GM18951 (cell line): ENCODE data around the gene SURF6.
"Not testable (repeated sequence)": the region's sequence is repeated elsewhere in the genome, so short reads cannot be mapped to it uniquely, and the experiment has no call there.

Experiments
- POLR2A ChIP-seq: IDR thresholded peaks from 4 replicates; pipeline ENCODE4 v1.6.1; 2011; ENCODE audit warnings: mild to moderate bottlenecking; ENCODE audit not compliant: insufficient read length, insufficient read depth; ENCODE audit errors: extremely low read depth
- in situ Hi-C: fragments of 300-500 bp; cut with MboI; formaldehyde crosslinking; loops from one replicate; pipeline ENCODE4 v1.12.0; 2022; ENCODE audit warnings: low sequenced_read_pairs, mixed read lengths, inconsistent platforms; ENCODE audit not compliant: unreplicated experiment

Gene SURF6

GRCh38 chr9:133322701-133323100, 13.3 kb downstream of the SURF6 start:
- TF ChIP-seq POLR2A = no peak
- in situ Hi-C loops = no loop called here

DNA sequence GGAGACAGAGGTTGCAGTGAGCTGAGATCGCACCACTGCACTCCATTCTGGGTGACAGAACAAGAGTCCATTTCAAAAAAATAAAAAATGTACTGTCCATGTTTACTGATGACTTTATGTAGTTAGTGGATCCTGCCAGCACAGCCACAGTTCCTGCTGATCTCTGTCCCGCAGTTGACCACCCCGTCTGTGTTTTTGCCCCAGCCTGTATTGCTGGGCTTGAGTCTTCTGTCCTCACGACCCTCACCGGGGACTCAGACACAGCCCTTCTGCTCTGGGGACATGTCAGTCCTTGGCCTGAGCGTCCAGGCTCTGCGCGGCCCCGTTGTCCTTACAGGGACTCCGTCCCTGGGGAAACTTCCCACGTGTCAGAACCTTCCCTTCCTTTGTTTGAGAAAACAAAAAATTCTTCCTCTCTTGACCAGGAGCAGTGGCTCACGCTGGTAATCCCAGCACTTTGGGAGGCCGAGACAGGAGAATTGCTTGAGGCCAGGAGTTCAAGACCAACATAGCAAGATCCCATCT, 14.5 kb downstream of the SURF6 start:
- in situ Hi-C loops = no loop called here
- no peak for TF ChIP-seq POLR2A

- no peak for TF ChIP-seq POLR2A
- in situ Hi-C loops = no loop called here
These were observed 15.5 kb downstream of the SURF6 start for GRCh38 chr9:133320421-133320881.

DNA sequence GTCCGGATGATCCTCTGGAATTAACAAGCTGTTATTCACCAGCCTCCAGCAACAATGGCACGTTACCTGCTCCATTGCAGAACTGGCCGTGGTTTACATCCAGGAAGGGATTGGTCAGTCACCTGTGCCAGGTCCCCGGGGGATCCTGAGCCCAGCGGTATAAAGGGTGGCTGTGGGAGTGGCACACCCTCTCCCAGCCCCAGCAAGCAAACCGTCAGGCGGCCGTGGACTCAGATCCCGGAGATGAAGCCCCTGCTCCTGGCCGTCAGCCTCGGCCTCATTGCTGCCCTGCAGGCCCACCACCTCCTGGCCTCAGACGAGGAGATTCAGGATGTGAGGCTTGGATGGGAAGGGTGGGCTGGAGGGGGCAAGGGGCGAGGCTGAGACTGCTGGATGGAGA, 18.4 kb downstream of the SURF6 start:
- in situ Hi-C loops = not testable (repeated sequence)

GRCh38 chr9:133315997-133316396, 20.0 kb downstream of the SURF6 start:
- in situ Hi-C loops = no loop called here

GRCh38 chr9:133309608-133310007, 26.4 kb downstream of the SURF6 start:
- TF ChIP-seq POLR2A = no peak
- in situ Hi-C loops = no loop called here

More at GRCh38 chr9:133315997-133316396, 20.0 kb downstream of the SURF6 start:
- no peak for TF ChIP-seq POLR2A

DNA sequence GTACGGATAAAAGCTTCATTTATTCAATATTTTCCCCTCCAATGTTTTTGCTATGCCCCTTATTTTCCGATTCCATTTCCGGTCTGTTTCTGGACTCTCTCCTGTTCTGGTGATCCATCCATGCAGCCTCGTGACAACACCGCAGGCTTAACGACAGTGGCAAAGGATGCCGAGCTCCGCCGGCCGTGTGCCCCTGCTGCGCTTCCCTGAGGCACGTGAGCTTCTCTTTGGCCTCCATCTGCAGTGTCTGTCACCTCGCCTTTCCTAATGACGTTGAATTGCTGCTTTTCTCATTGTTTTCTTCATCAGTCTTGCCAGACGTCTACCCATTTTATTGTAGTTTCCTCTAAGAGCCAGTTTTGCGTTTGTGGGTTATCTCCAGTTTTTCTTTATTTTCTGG, 28.7 kb downstream of the SURF6 start:
- no peak for TF ChIP-seq POLR2A
- in situ Hi-C loops = no loop called here

DNA sequence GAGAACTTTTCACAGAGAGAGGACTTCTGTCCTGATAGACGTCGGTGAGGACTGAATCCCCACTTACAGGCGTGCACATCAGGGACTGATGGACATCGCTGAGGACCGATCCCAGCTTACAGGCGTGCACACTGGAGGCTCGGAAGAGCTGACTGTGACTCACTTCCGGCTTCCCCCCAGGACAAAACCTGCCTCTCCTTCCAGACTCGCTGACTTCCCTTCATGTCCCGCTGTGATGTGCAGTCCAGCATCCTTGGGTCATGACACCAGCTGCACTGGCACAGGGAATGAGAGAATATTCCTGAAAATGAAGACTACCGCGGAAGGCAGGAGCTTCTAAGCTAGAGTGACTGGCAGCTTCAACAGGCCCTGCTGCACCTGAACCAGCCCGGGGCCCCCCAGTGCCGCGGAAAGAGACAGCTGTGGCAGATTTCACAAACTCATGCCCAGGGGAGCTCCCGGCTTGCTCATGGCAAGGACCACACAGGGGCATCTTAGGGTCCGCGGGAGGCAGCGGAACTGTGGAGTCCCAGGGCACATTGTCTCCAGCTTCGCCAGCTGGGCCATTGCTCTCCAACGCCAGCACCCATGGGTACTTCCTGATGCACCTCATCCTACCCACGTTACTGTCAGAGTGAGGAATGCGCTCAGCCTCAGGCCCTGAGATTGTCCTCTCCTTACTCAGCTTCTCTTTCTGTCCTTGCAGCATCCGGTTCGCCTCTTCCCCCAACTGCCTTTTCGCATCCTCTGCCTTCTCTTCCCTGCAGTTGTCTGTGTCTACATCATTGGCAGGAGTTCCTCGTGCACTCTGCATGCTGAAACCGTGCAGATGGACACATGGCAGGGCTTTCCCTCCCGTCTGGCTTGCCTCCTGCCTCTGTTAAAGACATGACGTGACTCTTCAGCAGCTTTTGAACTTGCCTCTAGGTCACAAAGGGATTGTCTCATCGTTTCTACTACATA, 29.5 kb downstream of the SURF6 start:
- TF ChIP-seq POLR2A = no peak
- in situ Hi-C loops = no loop called here

DNA sequence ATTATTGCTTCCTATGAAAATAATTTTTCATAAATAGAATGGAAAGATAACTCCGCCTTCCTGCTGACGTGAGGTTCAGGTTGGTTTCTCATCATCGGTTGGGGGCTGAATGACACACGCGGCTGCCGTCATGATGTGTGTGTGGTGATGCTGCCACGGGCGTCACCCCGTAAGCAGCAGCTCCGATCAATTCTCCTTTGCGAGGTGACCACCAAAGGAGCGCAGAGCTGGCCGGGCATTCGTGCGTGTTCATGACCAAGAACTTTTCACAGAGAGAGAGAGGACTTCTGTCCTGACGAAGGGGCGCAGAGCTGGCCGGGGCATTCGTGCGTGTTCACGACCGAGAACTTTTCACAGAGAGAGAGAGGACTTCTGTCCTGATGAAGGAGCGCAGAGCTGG, 30.3 kb downstream of the SURF6 start:
- in situ Hi-C loops = no loop called here

GRCh38 chr9:133304477-133305377, 31.3 kb downstream of the SURF6 start:
- in situ Hi-C loops = no loop called here
- no peak for TF ChIP-seq POLR2A

More for the DNA sequence above, 30.3 kb downstream of the SURF6 start:
- no peak for TF ChIP-seq POLR2A

DNA sequence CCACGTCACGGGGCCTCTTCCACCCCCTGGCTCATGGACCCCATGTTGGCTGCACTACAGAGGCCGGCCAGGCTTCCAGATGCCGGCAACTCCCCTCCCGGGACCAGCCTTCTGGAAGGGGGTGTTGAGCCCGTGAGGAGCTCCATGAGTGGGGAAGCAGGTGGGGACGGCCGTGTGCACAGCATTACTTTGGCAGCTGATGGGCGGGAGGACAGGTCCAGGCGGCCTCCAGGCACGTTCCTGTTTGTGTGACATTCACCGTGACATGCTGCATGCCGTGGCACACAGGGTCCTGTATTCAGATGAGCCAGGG, 31.9 kb downstream of the SURF6 start:
- in situ Hi-C loops = no loop called here
- no peak for TF ChIP-seq POLR2A

DNA sequence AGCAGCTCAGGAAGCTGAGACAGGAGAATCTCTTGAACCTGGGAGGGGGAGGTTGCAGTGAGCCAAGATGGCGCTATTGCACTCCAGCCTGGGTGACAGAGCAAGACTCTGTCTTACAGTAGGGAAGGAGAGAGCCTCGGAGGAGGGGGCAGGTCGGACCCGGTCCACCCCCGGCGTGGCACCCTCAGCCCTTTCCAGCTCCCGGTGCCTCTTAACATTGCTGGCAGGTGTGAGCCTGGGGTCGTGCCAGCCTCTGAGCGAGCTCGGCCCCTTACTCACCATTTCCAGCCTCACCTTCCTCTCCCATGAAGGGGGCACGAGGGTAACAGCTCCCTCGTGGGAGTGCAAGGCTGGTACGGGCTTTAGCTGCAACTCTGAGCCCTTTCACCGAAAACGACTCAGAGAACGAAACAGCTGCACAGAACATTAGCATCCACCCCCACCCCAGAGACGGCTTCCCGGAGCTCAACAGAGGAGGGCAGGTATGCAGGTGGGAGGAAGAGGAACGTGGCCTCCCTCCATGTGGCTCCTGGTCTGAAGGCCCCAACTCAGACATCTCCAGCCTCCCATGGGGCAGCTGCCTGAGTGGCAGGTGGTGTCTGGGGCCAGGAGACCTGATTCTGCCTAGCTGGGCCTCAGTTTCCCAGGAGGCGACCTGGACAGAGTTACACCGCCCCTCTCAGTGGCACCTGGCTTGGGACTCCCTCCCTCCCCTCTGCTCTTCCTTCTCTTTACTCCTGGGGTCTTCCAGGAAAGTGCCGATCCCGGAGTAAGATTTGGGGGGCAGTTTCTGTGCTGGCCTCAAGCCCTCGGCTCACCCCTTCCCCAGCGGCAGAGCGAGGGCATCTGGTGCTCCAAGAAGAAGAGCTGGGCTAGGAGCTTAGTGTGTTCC, 32.5 kb downstream of the SURF6 start:
- TF ChIP-seq POLR2A = no peak
- in situ Hi-C loops = no loop called here
